ENCODE measurements around the gene RSU1. TPM values are rescaled to one million over a fixed set of nuclear protein-coding genes. Genes with fewer than 3 reads are reported as not detected.
A peak's percentile ranks its signal among the peaks of the same experiment; 100 is the strongest.

Gene RSU1
- total and polyA plus RNA-seq, 10 of the 15 experiments (the other 5 are each of a cell fraction or from before 2014, with no cell fraction given) = 49.2 to 139 (median 81.3) TPM

DNA sequence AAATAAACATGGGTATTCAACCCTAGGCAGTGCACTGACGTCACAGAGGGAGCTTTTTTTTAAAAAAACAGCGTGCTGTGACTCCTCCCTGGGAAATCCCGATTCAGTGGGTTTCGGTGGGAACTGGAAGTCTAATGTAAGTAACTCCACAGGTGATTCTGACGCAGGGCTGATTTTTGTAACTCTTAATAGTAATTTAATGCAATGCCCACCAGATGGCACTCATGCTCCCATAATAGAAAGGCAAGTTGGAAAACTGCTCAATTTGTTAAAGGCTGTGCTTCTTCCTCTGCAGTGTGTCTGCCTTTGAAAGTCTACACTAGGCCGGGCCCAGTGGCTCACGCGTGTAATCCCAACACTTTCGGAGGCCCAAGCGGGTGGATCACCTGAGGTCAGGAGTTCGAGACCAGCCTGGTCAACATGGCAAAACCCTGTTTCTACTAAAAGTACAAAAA, 10.9 kb upstream of the RSU1 start:
- H3K4me3 ChIP-seq = no peak overlapping the region
- POLR2A ChIA-PET = no interaction called here
- SMC1A ChIA-PET (ENCODE audit: uncharacterized antibody, unreplicated experiment) = interaction anchor here (0.8 to 1.8 kb wide), 6 partner anchors 11 to 601 kb away, joined by 3 to 6 read pairs (median 4); partner anchors contain the start of gene RSU1
- H3K4me2 ChIP-seq (ENCODE audit: control insufficient read depth, insufficient read depth) = no peak overlapping the region
- H3K79me2 ChIP-seq (ENCODE audit: control insufficient read depth, insufficient read depth, low read length) = no peaks in the 10 kb centered on the region
- intact Hi-C loops (cut with micrococcal nuclease; ENCODE audit: unreplicated experiment) (loop anchor here (1.0 kb wide), 1 partner anchor 429 kb away; no protein-coding TSS in a partner anchor), in situ Hi-C loops (cut with MboI) (loop anchor here (25.0 kb wide), 1 partner anchor 909 kb away; no protein-coding TSS in a partner anchor)
- DNase-seq (ENCODE audit: low read depth, low spot score) (peak; percentile 48), FAIRE-seq (peak; percentile 90), ATAC-seq (peak; percentile 90)
- H3K9me3 ChIP-seq (replicated peaks; ENCODE audit: control insufficient read depth, insufficient read depth, low read length) = no peaks in the 10 kb centered on the region; the same call in 2 of the 3 replicates
- H3K9ac ChIP-seq (ENCODE audit: control insufficient read depth, insufficient read depth, low read length) = no peak overlapping the region
- RAD21 ChIA-PET (ENCODE audit: unreplicated experiment) = interaction anchor here (0.8 kb wide), 1 partner anchor 429 kb away, joined by 3 read pairs; no protein-coding TSS in a partner anchor
- H3K4me1 ChIP-seq (ENCODE audit: control insufficient read depth, insufficient read depth, low read length) = no peaks in the 10 kb centered on the region
- no peak overlapping the region for H3K27ac ChIP-seq (ENCODE audit: control insufficient read depth, insufficient read depth)
- H2AFZ ChIP-seq (ENCODE audit: control insufficient read depth, low read depth, low read length) = no peak overlapping the region
- WGBS (ENCODE audit: insufficient coverage, insufficient replicate concordance, low lambda C conversion rate, missing lambda C conversion rate) = 2% methylated on average over 11 of the region's 11 CpGs
- no TSS peak for BruUV-seq (replicated peaks)
- CTCF ChIA-PET = interaction anchor here (1.0 to 2.5 kb wide), 8 partner anchors 11 to 926 kb away, joined by 3 to 15 read pairs (median 6); partner anchors contain the start of gene RSU1
- no peaks in the 10 kb centered on the region for H4K20me1 ChIP-seq (ENCODE audit: control insufficient read depth, insufficient read depth)
- H3K36me3 ChIP-seq (ENCODE audit: control insufficient read depth in 2 of 2, insufficient read depth in 2 of 2, low read length in 1 of 2) = no peaks in the 10 kb centered on the region
- no peaks in the 10 kb centered on the region for H3K27me3 ChIP-seq (replicated peaks in 1 of 2; ENCODE audit: control insufficient read depth in 2 of 2, insufficient read depth in 2 of 2, low read length in 1 of 2)
- TF ChIP-seq SMAD5 (IDR thresholded peaks at IDR 0.05; ENCODE audit: low read depth) (no peak), ZNF622 (IDR thresholded peaks at IDR 0.05) (no peak), TBL1XR1 (IDR thresholded peaks at IDR 0.05; ENCODE audit: low read depth, low read length) (no peak), CHD2 (IDR thresholded peaks at IDR 0.05; ENCODE audit: borderline replicate concordance, low read depth, low read length) (no peak), SMC3 (IDR thresholded peaks at IDR 0.05; ENCODE audit: borderline replicate concordance, low read length) (peak; percentile 67; the same call in 1 of the 2 replicates), POLR2AphosphoS2 (IDR thresholded peaks at IDR 0.05; ENCODE audit: low read depth, low read length) (no peak), ATF3 (IDR thresholded peaks at IDR 0.05; ENCODE audit: borderline replicate concordance, extremely low read depth, low read depth, low read length) (no peak), GABPA (IDR thresholded peaks at IDR 0.05; ENCODE audit: low read depth) (no peak), STAT3 (IDR thresholded peaks at IDR 0.05; ENCODE audit: low read depth, low read length) (no peak), SMARCA5 (IDR thresholded peaks at IDR 0.05) (no peak), SMAD1 (IDR thresholded peaks at IDR 0.05; ENCODE audit: low read depth, partially characterized antibody) (no peak), KLF5 (IDR thresholded peaks at IDR 0.05; ENCODE audit: partially characterized antibody) (no peak), ZSCAN29 (IDR thresholded peaks at IDR 0.05) (no peak), NRF1 (conservative IDR thresholded peaks at IDR 0.05; ENCODE audit: low read depth, low read length) (no peak), ZNF592 (IDR thresholded peaks at IDR 0.05) (no peak)
- TF ChIP-seq, protein P1, sequence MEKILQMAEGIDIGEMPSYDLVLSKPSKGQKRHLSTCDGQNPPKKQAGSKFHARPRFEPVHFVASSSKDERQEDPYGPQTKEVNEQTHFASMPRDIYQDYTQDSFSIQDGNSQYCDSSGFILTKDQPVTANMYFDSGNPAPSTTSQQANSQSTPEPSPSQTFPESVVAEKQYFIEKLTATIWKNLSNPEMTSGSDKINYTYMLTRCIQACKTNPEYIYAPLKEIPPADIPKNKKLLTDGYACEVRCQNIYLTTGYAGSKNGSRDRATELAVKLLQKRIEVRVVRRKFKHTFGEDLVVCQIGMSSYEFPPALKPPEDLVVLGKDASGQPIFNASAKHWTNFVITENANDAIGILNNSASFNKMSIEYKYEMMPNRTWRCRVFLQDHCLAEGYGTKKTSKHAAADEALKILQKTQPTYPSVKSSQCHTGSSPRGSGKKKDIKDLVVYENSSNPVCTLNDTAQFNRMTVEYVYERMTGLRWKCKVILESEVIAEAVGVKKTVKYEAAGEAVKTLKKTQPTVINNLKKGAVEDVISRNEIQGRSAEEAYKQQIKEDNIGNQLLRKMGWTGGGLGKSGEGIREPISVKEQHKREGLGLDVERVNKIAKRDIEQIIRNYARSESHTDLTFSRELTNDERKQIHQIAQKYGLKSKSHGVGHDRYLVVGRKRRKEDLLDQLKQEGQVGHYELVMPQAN (conservative IDR thresholded peaks at IDR 0.05) = no peak
- TF ChIP-seq, protein P2, sequence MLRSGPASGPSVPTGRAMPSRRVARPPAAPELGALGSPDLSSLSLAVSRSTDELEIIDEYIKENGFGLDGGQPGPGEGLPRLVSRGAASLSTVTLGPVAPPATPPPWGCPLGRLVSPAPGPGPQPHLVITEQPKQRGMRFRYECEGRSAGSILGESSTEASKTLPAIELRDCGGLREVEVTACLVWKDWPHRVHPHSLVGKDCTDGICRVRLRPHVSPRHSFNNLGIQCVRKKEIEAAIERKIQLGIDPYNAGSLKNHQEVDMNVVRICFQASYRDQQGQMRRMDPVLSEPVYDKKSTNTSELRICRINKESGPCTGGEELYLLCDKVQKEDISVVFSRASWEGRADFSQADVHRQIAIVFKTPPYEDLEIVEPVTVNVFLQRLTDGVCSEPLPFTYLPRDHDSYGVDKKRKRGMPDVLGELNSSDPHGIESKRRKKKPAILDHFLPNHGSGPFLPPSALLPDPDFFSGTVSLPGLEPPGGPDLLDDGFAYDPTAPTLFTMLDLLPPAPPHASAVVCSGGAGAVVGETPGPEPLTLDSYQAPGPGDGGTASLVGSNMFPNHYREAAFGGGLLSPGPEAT (IDR thresholded peaks at IDR 0.05; ENCODE audit: low read depth) = no peak
